Natural killer cell (primary cell): Measurements from ENCODE around the gene MYBPC1. TPM values are rescaled to one million over a fixed set of nuclear protein-coding genes. Genes with fewer than 3 reads are reported as not detected.

Experiments used
- ATAC-seq, 3 donors: fragments of 150-1000 bp in 2 of 3; fragments of 200-7000 bp in 1 of 3; cut with Tn5 transposase; 1 replicate in 1 of 3; 2 replicates in 2 of 3; pipeline ENCODE4 v1.10.0; 2021; ENCODE audit warnings: mild to moderate bottlenecking in 2 of 3, moderate library complexity in 2 of 3
- DNase-seq, 2 donors: peaks; one replicate each; pipeline versions ENCODE4 v3.0.0 to v3.0.0-alpha.2; 2013 to 2021; ENCODE audit warnings: mixed read lengths in 1 of 2
- H3K27ac ChIP-seq: one replicate; pipeline ENCODE4 v1.5.1; 2013; ENCODE audit warnings: mild to moderate bottlenecking, low read length
- H3K27me3 ChIP-seq: one replicate; pipeline ENCODE4 v1.6.1; 2013; ENCODE audit warnings: low read length; ENCODE audit not compliant: control insufficient read depth, insufficient read depth
- H3K36me3 ChIP-seq: one replicate; pipeline ENCODE4 v1.6.1; 2013; ENCODE audit warnings: low read length; ENCODE audit not compliant: control insufficient read depth, insufficient read depth
- H3K4me1 ChIP-seq: one replicate; pipeline ENCODE4 v1.6.1; 2013; ENCODE audit warnings: low read length; ENCODE audit not compliant: control insufficient read depth, insufficient read depth
- H3K4me3 ChIP-seq: one replicate; pipeline ENCODE4 v1.5.1; 2013; ENCODE audit warnings: low read length
- H3K9me3 ChIP-seq: one replicate; pipeline ENCODE4 v1.6.1; 2013; ENCODE audit warnings: low read length; ENCODE audit not compliant: control insufficient read depth, insufficient read depth
- H3K27ac Mint-ChIP-seq, 2 donors: one replicate each; pipeline ENCODE4 v1.8.0; 2022; ENCODE audit warnings: mild to moderate bottlenecking in 2 of 2, mixed read lengths in 2 of 2, moderate library complexity in 1 of 2
- H3K27me3 Mint-ChIP-seq, 2 donors: one replicate each; pipeline ENCODE4 v1.8.0; 2022; ENCODE audit warnings: low read depth in 2 of 2, mixed read lengths in 2 of 2
- H3K36me3 Mint-ChIP-seq: one replicate; pipeline ENCODE4 v1.8.0; 2022; ENCODE audit warnings: mixed read lengths
- H3K4me1 Mint-ChIP-seq, 2 donors: one replicate each; pipeline ENCODE4 v1.8.0; 2022; ENCODE audit warnings: mixed read lengths in 2 of 2
- H3K4me3 Mint-ChIP-seq: one replicate; pipeline ENCODE4 v1.8.0; 2022; ENCODE audit warnings: mild to moderate bottlenecking, moderate library complexity, mixed read lengths
- H3K9me3 Mint-ChIP-seq, 2 donors: one replicate each; pipeline ENCODE4 v1.8.0; 2022; ENCODE audit warnings: mixed read lengths in 2 of 2
- WGBS: methylation state at CpG from one replicate; pipeline ENCODE4 v1.1.7; 2013; ENCODE audit warnings: missing lambda C conversion rate; ENCODE audit not compliant: insufficient coverage; 5-methylcytosine and 5-hydroxymethylcytosine counted together
- intact Hi-C: fragments of 100-400 bp; cut with micrococcal nuclease; formaldehyde crosslinking; loops from one replicate; pipeline ENCODE4 v1.14.2; 2022
- total RNA-seq, 4 donors: library from RNA; stranded (reverse); fragments of 120-200 nt in 1 of 4; gene quantifications; one replicate each; pipeline versions ENCODE4 v1.2.3 to v1.2.4, GENCODE V29; 2013 to 2022
- TF ChIP-seq, protein P1 (sequence below): fragments of 200-600 bp; IDR thresholded peaks from one replicate; pipeline ENCODE4 v1.8.0; 2022; ENCODE audit warnings: antibody characterized with exemption

MYBPC1 gene, protein sequence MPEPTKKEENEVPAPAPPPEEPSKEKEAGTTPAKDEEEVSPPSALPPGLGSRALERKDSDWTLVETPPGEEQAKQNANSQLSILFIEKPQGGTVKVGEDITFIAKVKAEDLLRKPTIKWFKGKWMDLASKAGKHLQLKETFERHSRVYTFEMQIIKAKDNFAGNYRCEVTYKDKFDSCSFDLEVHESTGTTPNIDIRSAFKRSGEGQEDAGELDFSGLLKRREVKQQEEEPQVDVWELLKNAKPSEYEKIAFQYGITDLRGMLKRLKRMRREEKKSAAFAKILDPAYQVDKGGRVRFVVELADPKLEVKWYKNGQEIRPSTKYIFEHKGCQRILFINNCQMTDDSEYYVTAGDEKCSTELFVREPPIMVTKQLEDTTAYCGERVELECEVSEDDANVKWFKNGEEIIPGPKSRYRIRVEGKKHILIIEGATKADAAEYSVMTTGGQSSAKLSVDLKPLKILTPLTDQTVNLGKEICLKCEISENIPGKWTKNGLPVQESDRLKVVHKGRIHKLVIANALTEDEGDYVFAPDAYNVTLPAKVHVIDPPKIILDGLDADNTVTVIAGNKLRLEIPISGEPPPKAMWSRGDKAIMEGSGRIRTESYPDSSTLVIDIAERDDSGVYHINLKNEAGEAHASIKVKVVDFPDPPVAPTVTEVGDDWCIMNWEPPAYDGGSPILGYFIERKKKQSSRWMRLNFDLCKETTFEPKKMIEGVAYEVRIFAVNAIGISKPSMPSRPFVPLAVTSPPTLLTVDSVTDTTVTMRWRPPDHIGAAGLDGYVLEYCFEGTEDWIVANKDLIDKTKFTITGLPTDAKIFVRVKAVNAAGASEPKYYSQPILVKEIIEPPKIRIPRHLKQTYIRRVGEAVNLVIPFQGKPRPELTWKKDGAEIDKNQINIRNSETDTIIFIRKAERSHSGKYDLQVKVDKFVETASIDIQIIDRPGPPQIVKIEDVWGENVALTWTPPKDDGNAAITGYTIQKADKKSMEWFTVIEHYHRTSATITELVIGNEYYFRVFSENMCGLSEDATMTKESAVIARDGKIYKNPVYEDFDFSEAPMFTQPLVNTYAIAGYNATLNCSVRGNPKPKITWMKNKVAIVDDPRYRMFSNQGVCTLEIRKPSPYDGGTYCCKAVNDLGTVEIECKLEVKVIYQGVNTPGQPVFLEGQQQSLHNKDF
- total RNA-seq = not detected
- total RNA-seq (2013) = 0.16 TPM

DNA sequence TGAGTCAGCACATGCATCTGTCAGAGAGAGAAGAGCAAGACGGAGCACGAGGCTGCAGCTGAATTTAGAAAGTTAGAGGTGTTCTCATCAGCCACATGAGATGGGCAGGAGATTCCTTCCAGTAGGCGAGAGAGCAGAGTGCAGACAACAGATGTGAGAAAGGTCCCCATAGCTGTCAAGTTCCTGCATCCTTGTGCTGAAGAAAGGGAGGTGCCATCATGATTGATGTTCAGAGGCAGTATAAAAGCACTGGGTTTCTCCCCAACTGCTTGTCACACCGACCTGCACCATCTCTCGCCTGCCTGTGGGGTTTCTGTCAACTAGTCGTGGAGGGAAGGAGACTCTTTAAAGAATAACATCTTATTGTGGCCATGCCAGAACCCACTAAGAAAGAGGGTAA lies at the start of gene MYBPC1:
Gene MYBPC1 (plus strand): TSS at position 272 of the 400 bp plus-strand sequence. CDS start 100 bp downstream, at position 372.
- H3K4me1 Mint-ChIP-seq = peaks cover 0 to 3% of the 10 kb centered on the region in 2 donors
- WGBS = 62% methylated on average over 4 of the region's 6 CpGs
- ATAC-seq (no peak), DNase-seq (no peak)
- H3K27me3 Mint-ChIP-seq = peaks cover 8 to 34% of the 10 kb centered on the region in 2 donors
- intact Hi-C loops = no loop called here
- Histone ChIP-seq H3K27me3 (no peaks in the 10 kb centered on the region), H3K27ac (no peak within 1 kb of the TSS), H3K4me3 (no peak within 1 kb of the TSS), H3K4me1 (no peaks in the 10 kb centered on the region), H3K9me3 (no peaks in the 10 kb centered on the region), H3K36me3 (no peaks in the 10 kb centered on the region)
- no peak within 1 kb of the TSS for H3K27ac Mint-ChIP-seq
- no peaks in the 10 kb centered on the region for H3K9me3 Mint-ChIP-seq
- H3K4me3 Mint-ChIP-seq = no peak within 1 kb of the TSS
- TF ChIP-seq, protein P1, sequence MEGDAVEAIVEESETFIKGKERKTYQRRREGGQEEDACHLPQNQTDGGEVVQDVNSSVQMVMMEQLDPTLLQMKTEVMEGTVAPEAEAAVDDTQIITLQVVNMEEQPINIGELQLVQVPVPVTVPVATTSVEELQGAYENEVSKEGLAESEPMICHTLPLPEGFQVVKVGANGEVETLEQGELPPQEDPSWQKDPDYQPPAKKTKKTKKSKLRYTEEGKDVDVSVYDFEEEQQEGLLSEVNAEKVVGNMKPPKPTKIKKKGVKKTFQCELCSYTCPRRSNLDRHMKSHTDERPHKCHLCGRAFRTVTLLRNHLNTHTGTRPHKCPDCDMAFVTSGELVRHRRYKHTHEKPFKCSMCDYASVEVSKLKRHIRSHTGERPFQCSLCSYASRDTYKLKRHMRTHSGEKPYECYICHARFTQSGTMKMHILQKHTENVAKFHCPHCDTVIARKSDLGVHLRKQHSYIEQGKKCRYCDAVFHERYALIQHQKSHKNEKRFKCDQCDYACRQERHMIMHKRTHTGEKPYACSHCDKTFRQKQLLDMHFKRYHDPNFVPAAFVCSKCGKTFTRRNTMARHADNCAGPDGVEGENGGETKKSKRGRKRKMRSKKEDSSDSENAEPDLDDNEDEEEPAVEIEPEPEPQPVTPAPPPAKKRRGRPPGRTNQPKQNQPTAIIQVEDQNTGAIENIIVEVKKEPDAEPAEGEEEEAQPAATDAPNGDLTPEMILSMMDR = no peak
- no peaks in the 10 kb centered on the region for H3K36me3 Mint-ChIP-seq

DNA sequence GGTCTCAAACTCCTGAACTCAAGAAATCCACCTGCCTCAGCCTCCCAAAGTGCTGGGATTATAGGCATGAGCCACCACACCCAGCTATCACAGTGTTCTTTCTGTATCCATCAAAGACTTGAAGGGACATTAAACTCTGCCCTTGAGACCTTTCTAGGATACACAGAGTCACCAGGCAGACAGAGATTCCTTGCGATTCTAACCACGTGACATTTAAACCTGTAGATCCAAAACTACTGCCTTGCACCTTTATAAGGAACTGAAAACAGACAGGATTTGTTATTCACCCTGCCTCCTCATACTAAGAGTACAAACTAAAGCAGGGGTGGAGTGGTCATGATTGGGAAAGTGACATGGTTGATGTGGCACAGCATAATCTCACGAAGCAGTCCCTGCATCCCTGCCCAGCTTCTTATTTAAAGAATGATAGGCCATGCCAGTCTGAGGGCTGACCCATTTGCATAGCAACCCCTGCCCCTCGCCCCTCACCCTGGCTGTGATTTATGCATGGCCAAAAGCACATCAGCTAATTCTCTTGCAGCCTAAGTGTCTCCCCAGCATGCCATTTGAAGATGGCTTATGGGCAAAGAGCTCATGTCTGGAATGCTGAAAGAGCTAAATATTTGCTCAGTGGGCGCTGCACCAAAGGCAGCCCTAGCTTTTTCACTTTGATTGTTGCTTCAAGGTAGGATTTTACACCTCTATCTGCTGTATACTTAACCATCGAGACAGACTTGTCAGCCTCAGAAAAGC lies 43.2 kb upstream of the MYBPC1 start:
- Mint-ChIP-seq H3K4me3 (no peak overlapping the region), H3K27ac (no peak overlapping the region), H3K4me1 (no peaks in the 10 kb centered on the region), H3K36me3 (no peaks in the 10 kb centered on the region), H3K27me3 (peaks cover 0 to 17% of the 10 kb centered on the region in 2 donors), H3K9me3 (no peaks in the 10 kb centered on the region)
- no peaks in the 10 kb centered on the region for H3K9me3 ChIP-seq
- no peaks in the 10 kb centered on the region for H3K4me1 ChIP-seq
- intact Hi-C loops = no loop called here
- WGBS = 69% methylated on average over 6 of the region's 6 CpGs
- no peaks in the 10 kb centered on the region for H3K27me3 ChIP-seq
- ATAC-seq (no peak), DNase-seq (no peak)
- H3K36me3 ChIP-seq = no peaks in the 10 kb centered on the region
- H3K4me3 ChIP-seq = no peak overlapping the region
- H3K27ac ChIP-seq = no peak overlapping the region
- TF ChIP-seq, protein P1 = no peak

DNA sequence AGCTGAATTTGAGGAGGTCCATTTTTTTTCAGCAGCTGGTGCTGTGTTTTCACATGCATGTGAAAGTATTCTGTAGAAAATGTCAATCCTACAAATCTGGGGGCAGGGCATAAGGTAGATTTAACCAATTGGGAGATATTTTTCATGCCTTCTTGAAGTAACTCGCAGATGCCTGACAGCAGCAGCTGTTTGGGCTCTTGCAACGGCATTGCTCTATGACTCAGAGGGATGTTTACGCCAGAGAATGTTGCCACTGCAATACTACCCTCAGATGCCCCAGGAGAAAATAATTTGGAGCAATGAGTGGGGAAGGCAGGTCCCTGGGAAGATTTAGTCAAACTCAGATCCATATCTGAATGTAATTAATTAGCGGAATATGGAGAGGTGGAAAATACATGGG lies 42.5 kb upstream of the MYBPC1 start:
- Mint-ChIP-seq H3K4me3 (no peak overlapping the region), H3K27ac (no peak overlapping the region), H3K9me3 (no peaks in the 10 kb centered on the region), H3K36me3 (no peaks in the 10 kb centered on the region), H3K4me1 (no peaks in the 10 kb centered on the region), H3K27me3 (peaks cover 0 to 17% of the 10 kb centered on the region in 2 donors)
- TF ChIP-seq, protein P1 = no peak
- no peak overlapping the region for H3K27ac ChIP-seq
- intact Hi-C loops = no loop called here
- H3K27me3 ChIP-seq = no peaks in the 10 kb centered on the region
- H3K36me3 ChIP-seq = no peaks in the 10 kb centered on the region
- WGBS = 82% methylated on average over 4 of the region's 4 CpGs
- no peaks in the 10 kb centered on the region for H3K4me1 ChIP-seq
- DNase-seq (no peak), ATAC-seq (no peak)
- no peaks in the 10 kb centered on the region for H3K9me3 ChIP-seq
- no peak overlapping the region for H3K4me3 ChIP-seq
